HCT116 (cell line): ENCODE measurements around the gene PLEK. TPM values are rescaled to one million over a fixed set of nuclear protein-coding genes. Genes with fewer than 3 reads are reported as not detected.

ENCODE experiments used
- ATAC-seq: fragments of 200-7000 bp; cut with Tn5 transposase; 2 replicates; pipeline ENCODE4 v1.9.1; 2020; ENCODE audit warnings: mild to moderate bottlenecking, moderate library complexity
- BruUV-seq: library from RNA; stranded (reverse); fragments of 400-500 nt; replicated peaks from 2 replicates; lab custom pipeline; 2021; lab: Mats Ljungman, UMichigan
- CTCF ChIA-PET: fragments of 300-600 bp; sonication (Branson Sonifier 250); formaldehyde crosslinking; loops from one replicate; lab custom pipeline; 2021; ENCODE audit warnings: antibody characterized with exemption; lab: Charles Lee
- POLR2A ChIA-PET: fragments of 300-600, 350-600 bp; sonication (Branson Sonifier 250); formaldehyde crosslinking; loops from one replicate; lab custom pipeline; 2021; ENCODE audit warnings: antibody characterized with exemption; lab: Charles Lee
- RAD21 ChIA-PET, 2 experiments: fragments of 300-600 bp; sonication (Branson Sonifier 250); formaldehyde crosslinking; loops; one replicate each; lab custom pipeline; 2023; ENCODE audit warnings: low total read pairs in 2 of 2; ENCODE audit not compliant: uncharacterized antibody in 2 of 2, unreplicated experiment in 2 of 2, low non-redundant PET in 1 of 2; lab: Charles Lee
- DNase-seq: peaks from one replicate; pipeline ENCODE4 v3.0.0-alpha.2; 2010; ENCODE audit warnings: low read depth, low spot score
- H2AFZ ChIP-seq: fragments of 200-600 bp; shearing (Covaris generic), sonication (generic); 2 replicates; pipeline ENCODE4 v1.6.1; 2017; ENCODE audit warnings: low read depth, mixed run types, mixed read lengths, antibody characterized with exemption, low read length; ENCODE audit not compliant: poor library complexity, severe bottlenecking
- H3K27ac ChIP-seq: 2 replicates; pipeline ENCODE4 v1.5.1; 2012; ENCODE audit warnings: low read depth, low read length
- H3K27me3 ChIP-seq: fragments of 200-600 bp; sonication (generic); 2 replicates; pipeline ENCODE4 v1.6.1; 2016; ENCODE audit warnings: mixed run types, low read length, mixed read lengths; ENCODE audit not compliant: insufficient read depth
- H3K36me3 ChIP-seq, 2 experiments: fragments of 200-500 bp in 1 of 2; fragments of 200-600 bp in 1 of 2; sonication (Bioruptor generic) in 1 of 2; sonication (generic) in 1 of 2; 2 replicates each; pipeline versions ENCODE4 v1.5.1 to v1.6.1; 2014 to 2016; ENCODE audit warnings: low read length in 2 of 2, inconsistent platforms in 1 of 2, mixed read lengths in 1 of 2, mixed run types in 1 of 2; ENCODE audit not compliant: insufficient read depth in 2 of 2, control insufficient read depth in 1 of 2
- H3K4me1 ChIP-seq, 2 experiments: fragments of 200-600 bp in 1 of 2; sonication (generic) in 1 of 2; 2 replicates each; pipeline versions ENCODE4 v1.5.1 to v1.6.1; 2012 to 2017; ENCODE audit warnings: low read length in 2 of 2, inconsistent platforms in 1 of 2, mild to moderate bottlenecking in 1 of 2, mixed read lengths in 1 of 2, mixed run types in 1 of 2, moderate library complexity in 1 of 2; ENCODE audit not compliant: insufficient read depth in 2 of 2, control insufficient read depth in 1 of 2
- H3K4me2 ChIP-seq: fragments of 200-600 bp; sonication (generic); 2 replicates; pipeline ENCODE4 v1.6.1; 2017; ENCODE audit warnings: mixed run types, low read length, mixed read lengths
- H3K4me3 ChIP-seq, 2 experiments: fragments of 200-600 bp in 1 of 2; sonication (generic) in 1 of 2; replicated peaks in 1 of 2; 2 replicates each; pipeline ENCODE4 v1.5.1; 2011 to 2016; ENCODE audit warnings: low read length in 2 of 2, control low read depth in 1 of 2, low read depth in 1 of 2, mild to moderate bottlenecking in 1 of 2, mixed read lengths in 1 of 2, mixed run types in 1 of 2
- H3K79me2 ChIP-seq: fragments of 200-600 bp; sonication (generic); 2 replicates; pipeline ENCODE4 v1.6.1; 2017; ENCODE audit warnings: mild to moderate bottlenecking, mixed run types, low read length, moderate library complexity, mixed read lengths; ENCODE audit not compliant: insufficient read depth
- H3K9ac ChIP-seq: fragments of 200-600 bp; sonication (generic); 2 replicates; pipeline ENCODE4 v1.6.1; 2016; ENCODE audit warnings: low read length, mixed read lengths
- H3K9me2 ChIP-seq: fragments of 200-600 bp; sonication (generic), shearing (Covaris generic); 2 replicates; pipeline ENCODE4 v1.6.1; 2017; ENCODE audit warnings: mixed run types, mild to moderate bottlenecking, moderate library complexity; ENCODE audit not compliant: insufficient read depth
- H3K9me3 ChIP-seq, 2 experiments: fragments of 200-500 bp in 1 of 2; fragments of 200-600 bp in 1 of 2; sonication (Bioruptor generic) in 1 of 2; sonication (generic) in 1 of 2; 2 replicates each; pipeline ENCODE4 v1.6.1; 2014 to 2017; ENCODE audit warnings: low read length in 2 of 2, mixed read lengths in 2 of 2, inconsistent platforms in 1 of 2, low read depth in 1 of 2, mild to moderate bottlenecking in 1 of 2, mixed run types in 1 of 2, moderate library complexity in 1 of 2; ENCODE audit not compliant: control insufficient read depth in 1 of 2, insufficient read depth in 1 of 2
- H4K20me1 ChIP-seq: fragments of 200-600 bp; sonication (generic), shearing (Covaris generic); 2 replicates; pipeline ENCODE4 v1.6.1; 2017; ENCODE audit warnings: mixed run types, mild to moderate bottlenecking, moderate library complexity; ENCODE audit not compliant: insufficient read depth
- CEBPB ChIP-seq: IDR thresholded peaks from 2 replicates; pipeline ENCODE4 v1.6.1; 2012; ENCODE audit warnings: low read depth
- CTCF ChIP-seq, 3 experiments: fragments of 200-600 bp in 1 of 3; sonication (generic) in 1 of 3; IDR thresholded peaks in 2 of 3; conservative IDR thresholded peaks in 1 of 3; 2 replicates each; pipeline ENCODE4 v1.5.1; 2012 to 2017; ENCODE audit warnings: low read depth in 2 of 3, low read length in 2 of 3, antibody characterized with exemption in 1 of 3, borderline replicate concordance in 1 of 3, control low read depth in 1 of 3, mild to moderate bottlenecking in 1 of 3, mixed read lengths in 1 of 3, mixed run types in 1 of 3, moderate library complexity in 1 of 3; ENCODE audit not compliant: insufficient read depth in 1 of 3
- JUND ChIP-seq: IDR thresholded peaks from 2 replicates; pipeline ENCODE4 v1.6.1; 2012
- POLR2A ChIP-seq: IDR thresholded peaks from 2 replicates; pipeline ENCODE4 v1.7.0; 2011; ENCODE audit warnings: borderline replicate concordance; ENCODE audit not compliant: insufficient read depth, insufficient read length; ENCODE audit errors: extremely low read depth
- POLR2AphosphoS5 ChIP-seq: IDR thresholded peaks from 2 replicates; pipeline ENCODE4 v1.6.1; 2011; ENCODE audit warnings: mild to moderate bottlenecking, low read depth, low read length, moderate library complexity
- SP1 ChIP-seq: IDR thresholded peaks from 2 replicates; pipeline ENCODE4 v1.6.1; 2012; ENCODE audit warnings: low read depth
- ZBTB33 ChIP-seq: IDR thresholded peaks from 2 replicates; pipeline ENCODE4 v1.6.1; 2011; ENCODE audit warnings: mild to moderate bottlenecking, low read length, moderate library complexity; ENCODE audit not compliant: insufficient replicate concordance; ENCODE audit errors: extremely low read depth
- intact Hi-C: fragments of 100-400 bp; cut with micrococcal nuclease; formaldehyde crosslinking; loops from 2 replicates; pipeline ENCODE4 v1.10.0; 2022
- total RNA-seq: library from RNA; stranded (reverse); gene quantifications from one replicate; pipeline ENCODE4 v1.2.1, GENCODE V29; 2021; ENCODE audit not compliant: unreplicated experiment

The PLEK gene
- total RNA-seq, 1 experiment from 2014 or later, result 0.22 TPM

DNA sequence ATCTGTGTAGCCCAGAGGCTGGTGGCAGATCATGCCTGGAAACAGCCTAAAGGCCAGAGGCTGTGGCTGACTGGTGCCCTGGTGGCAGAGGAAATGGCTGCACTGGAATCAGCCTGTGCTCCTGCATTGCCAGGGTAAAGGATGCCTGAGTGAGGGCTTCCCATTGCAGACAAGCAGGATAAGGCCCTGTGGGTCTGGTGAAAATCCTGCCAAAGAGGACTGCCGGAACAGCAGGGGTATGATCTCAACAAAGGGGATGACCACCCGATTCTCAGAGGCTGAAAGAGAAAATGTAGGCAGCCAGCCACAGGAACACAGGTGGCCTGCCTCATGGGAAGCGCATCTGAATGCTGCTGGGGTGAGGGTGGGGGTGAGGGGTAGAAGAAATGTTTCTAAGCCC, 53.8 kb downstream of the PLEK start:
- no peak overlapping the region for H3K4me3 ChIP-seq
- H3K79me2 ChIP-seq, result no peaks in the 10 kb centered on the region
- ChIA-PET RAD21 (no interaction called here), POLR2A (no interaction called here), CTCF (interaction anchor here (0.7 kb wide), 1 partner anchor 23 kb away, joined by 3 read pairs; no protein-coding TSS in a partner anchor)
- H3K9me3 ChIP-seq, result no peaks in the 10 kb centered on the region
- no peak overlapping the region for H2AFZ ChIP-seq
- H3K9me2 ChIP-seq, result no peaks in the 10 kb centered on the region
- H3K4me1 ChIP-seq, result no peaks in the 10 kb centered on the region
- H3K36me3 ChIP-seq, result no peaks in the 10 kb centered on the region
- TF ChIP-seq POLR2AphosphoS5 (no peak), CTCF (IDR thresholded peaks at IDR 0.05 in 2 of 3, conservative IDR thresholded peaks at IDR 0.05 in 1 of 3; ENCODE audit: borderline replicate concordance in 1 of 3, insufficient read depth in 1 of 3, low read depth in 2 of 3, low read length in 2 of 3) (0 out of 6 replicates have a peak, but pooled peaks of 1 of the 3 experiments have one; percentile 2)
- H3K4me2 ChIP-seq, result no peak overlapping the region
- no peak for DNase-seq
- no TSS peak for BruUV-seq
- H4K20me1 ChIP-seq, result no peaks in the 10 kb centered on the region
- H3K27ac ChIP-seq, result no peak overlapping the region
- H3K9ac ChIP-seq, result no peak overlapping the region
- ATAC-seq, result peak; percentile 52; the same call in 1 of the 2 replicates
- H3K27me3 ChIP-seq, result peaks cover 5% of the 10 kb centered on the region; the same call in 1 of the 2 replicates
- intact Hi-C loops, result no loop called here

DNA sequence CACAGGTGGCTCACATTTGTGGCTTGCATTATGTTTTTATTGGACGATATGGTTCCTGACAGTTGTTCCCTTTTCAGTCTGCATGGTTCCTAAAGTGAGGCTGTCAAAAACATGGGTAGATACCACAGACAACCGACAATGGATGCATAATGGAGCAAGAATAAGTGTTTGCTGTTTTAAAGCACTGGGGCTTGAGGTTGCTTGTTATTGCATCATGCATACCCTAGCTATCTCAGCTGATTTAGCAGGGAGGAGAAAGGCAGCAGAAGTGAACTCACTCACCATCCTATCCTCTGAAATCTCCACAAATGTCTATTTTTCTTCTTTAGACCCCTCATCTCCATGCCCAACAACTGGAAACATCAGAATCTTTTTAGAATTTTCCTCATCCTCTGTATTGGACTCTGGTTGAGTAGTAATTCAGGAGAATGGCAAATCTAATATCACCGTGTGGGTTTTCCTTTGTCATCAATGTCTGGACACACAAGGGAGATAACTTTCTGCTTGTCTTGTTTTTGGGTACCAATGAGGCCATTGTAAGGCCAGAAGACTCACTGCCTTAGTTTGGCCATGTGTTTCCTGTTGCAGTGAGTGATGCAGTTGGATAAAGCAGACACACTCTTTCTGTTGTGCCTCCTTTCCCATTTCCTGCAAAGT, 55.3 kb downstream of the PLEK start:
- ChIA-PET CTCF (no interaction called here), POLR2A (no interaction called here), RAD21 (no interaction called here)
- DNase-seq (no peak), ATAC-seq (no peak)
- H4K20me1 ChIP-seq, result no peaks in the 10 kb centered on the region
- intact Hi-C loops, result no loop called here
- no peaks in the 10 kb centered on the region for H3K9me2 ChIP-seq
- H3K4me1 ChIP-seq, result no peaks in the 10 kb centered on the region
- TF ChIP-seq POLR2A, result no peak
- TF ChIP-seq JUND, result no peak
- no peak for TF ChIP-seq ZBTB33
- TF ChIP-seq SP1, result no peak
- peak; percentile 86 for TF ChIP-seq CEBPB
- H3K27me3 ChIP-seq, result peaks cover 5% of the 10 kb centered on the region; the same call in 1 of the 2 replicates
- H3K4me2 ChIP-seq, result no peak overlapping the region
- no TSS peak for BruUV-seq
- H3K36me3 ChIP-seq, result no peaks in the 10 kb centered on the region
- H3K27ac ChIP-seq, result no peak overlapping the region
- no peaks in the 10 kb centered on the region for H3K9me3 ChIP-seq
- no peak overlapping the region for H3K4me3 ChIP-seq
- no peak overlapping the region for H2AFZ ChIP-seq
- H3K79me2 ChIP-seq, result no peaks in the 10 kb centered on the region
- no peak overlapping the region for H3K9ac ChIP-seq
